ENCODE results near the gene SLC17A1.

- TF ChIP-seq, protein P1, sequence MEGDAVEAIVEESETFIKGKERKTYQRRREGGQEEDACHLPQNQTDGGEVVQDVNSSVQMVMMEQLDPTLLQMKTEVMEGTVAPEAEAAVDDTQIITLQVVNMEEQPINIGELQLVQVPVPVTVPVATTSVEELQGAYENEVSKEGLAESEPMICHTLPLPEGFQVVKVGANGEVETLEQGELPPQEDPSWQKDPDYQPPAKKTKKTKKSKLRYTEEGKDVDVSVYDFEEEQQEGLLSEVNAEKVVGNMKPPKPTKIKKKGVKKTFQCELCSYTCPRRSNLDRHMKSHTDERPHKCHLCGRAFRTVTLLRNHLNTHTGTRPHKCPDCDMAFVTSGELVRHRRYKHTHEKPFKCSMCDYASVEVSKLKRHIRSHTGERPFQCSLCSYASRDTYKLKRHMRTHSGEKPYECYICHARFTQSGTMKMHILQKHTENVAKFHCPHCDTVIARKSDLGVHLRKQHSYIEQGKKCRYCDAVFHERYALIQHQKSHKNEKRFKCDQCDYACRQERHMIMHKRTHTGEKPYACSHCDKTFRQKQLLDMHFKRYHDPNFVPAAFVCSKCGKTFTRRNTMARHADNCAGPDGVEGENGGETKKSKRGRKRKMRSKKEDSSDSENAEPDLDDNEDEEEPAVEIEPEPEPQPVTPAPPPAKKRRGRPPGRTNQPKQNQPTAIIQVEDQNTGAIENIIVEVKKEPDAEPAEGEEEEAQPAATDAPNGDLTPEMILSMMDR (IDR thresholded peaks at IDR 0.05) = no peak
- TF ChIP-seq POLR2A (IDR thresholded peaks at IDR 0.05) = peak in 1 of 2 donors; percentile 24
These were observed 77.3 kb downstream of the SLC17A1 start, which contains the start of gene SLC17A4 for GRCh38 chr6:25754535-25754934.

Data from Peyer's patch (tissue), 4 donors.